Sigmoid colon (tissue), 7 donors: ENCODE measurements around the gene ADD2. TPM values are rescaled to one million over a fixed set of nuclear protein-coding genes. Genes with fewer than 3 reads are reported as not detected.

Experiments used
- DNase-seq: peaks from one replicate; pipeline ENCODE4 v3.0.0-alpha.2; 2019
- H3K27ac ChIP-seq, 4 donors: fragments of 200-600 bp; sonication (generic); one replicate each; pipeline ENCODE4 v1.5.1; 2016 to 2019; ENCODE audit warnings: mild to moderate bottlenecking in 1 of 4
- H3K27me3 ChIP-seq, 3 donors: fragments of 200-600 bp; sonication (generic); one replicate each; pipeline ENCODE4 v1.5.1; 2019; ENCODE audit warnings: mild to moderate bottlenecking in 1 of 3
- H3K36me3 ChIP-seq, 4 donors: fragments of 200-600 bp; sonication (generic); one replicate each; pipeline ENCODE4 v1.5.1; 2016 to 2019
- H3K4me1 ChIP-seq, 4 donors: fragments of 200-600 bp; sonication (generic); one replicate each; pipeline ENCODE4 v1.5.1; 2017 to 2019
- H3K4me3 ChIP-seq, 4 donors: fragments of 200-600 bp; sonication (generic); one replicate each; pipeline ENCODE4 v1.5.1; 2017 to 2019; ENCODE audit warnings: mild to moderate bottlenecking in 2 of 4, moderate library complexity in 1 of 4
- H3K9me3 ChIP-seq, 4 donors: fragments of 200-600 bp in 3 of 4; sonication (generic) in 3 of 4; one replicate each; pipeline versions ENCODE4 v1.5.1 to v1.6.1; 2013 to 2019
- EP300 ChIP-seq, 4 donors: sonication (generic); formaldehyde crosslinking; IDR thresholded peaks; one replicate each; pipeline ENCODE4 v1.6.1; 2017; ENCODE audit warnings: antibody characterized with exemption in 4 of 4
- POLR2A ChIP-seq, 2 donors: fragments of 450-650 bp; IDR thresholded peaks; one replicate each; pipeline ENCODE4 v1.6.1; 2016; ENCODE audit warnings: antibody characterized with exemption in 2 of 2, mild to moderate bottlenecking in 2 of 2, moderate library complexity in 2 of 2
- POLR2AphosphoS5 ChIP-seq, 4 donors: sonication (generic); formaldehyde crosslinking; IDR thresholded peaks; one replicate each; pipeline ENCODE4 v1.6.1; 2017; ENCODE audit warnings: antibody characterized with exemption in 4 of 4
- WGBS, 2 donors: extraction: QIAGEN DNeasy Blood & Tissue Kit; methylation state at CpG; one replicate each; pipeline ENCODE4 v1.1.7; 2013; 5-methylcytosine and 5-hydroxymethylcytosine counted together
- intact Hi-C: fragments of 100-400 bp; cut with DNase I; formaldehyde crosslinking; loops from one replicate; pipeline ENCODE4 v1.15.1; 2023
- polyA plus RNA-seq, 3 donors: library from polyadenylated mRNA; stranded (reverse); fragments of 200-250 nt; gene quantifications; one replicate each; pipeline ENCODE4 v1.2.3, GENCODE V29; 2013
- total RNA-seq, 4 donors: library from RNA; depleted of rRNA; stranded (reverse); fragments of >200 nt; gene quantifications; one replicate each; pipeline ENCODE4 v1.1.0, GENCODE V29; 2016
- TF ChIP-seq, protein P1 (sequence below), 4 experiments: fragments of 450-650 bp in 3 of 4; fragments of 200-600 bp in 1 of 4; IDR thresholded peaks; one replicate each; pipeline ENCODE4 v1.5.1; 2016 to 2019; ENCODE audit warnings: antibody characterized with exemption in 4 of 4, mild to moderate bottlenecking in 3 of 4, moderate library complexity in 2 of 4
- donor health status: healthy with polysubstance abuse.
- donor health status: Bipolar disorder and iron deficiency.
- donor health status: healthy.

The ADD2 gene
- total and polyA plus RNA-seq, 7 donors = under 0.01 to 5.8 (median 3.2) TPM; not detected in 1

DNA sequence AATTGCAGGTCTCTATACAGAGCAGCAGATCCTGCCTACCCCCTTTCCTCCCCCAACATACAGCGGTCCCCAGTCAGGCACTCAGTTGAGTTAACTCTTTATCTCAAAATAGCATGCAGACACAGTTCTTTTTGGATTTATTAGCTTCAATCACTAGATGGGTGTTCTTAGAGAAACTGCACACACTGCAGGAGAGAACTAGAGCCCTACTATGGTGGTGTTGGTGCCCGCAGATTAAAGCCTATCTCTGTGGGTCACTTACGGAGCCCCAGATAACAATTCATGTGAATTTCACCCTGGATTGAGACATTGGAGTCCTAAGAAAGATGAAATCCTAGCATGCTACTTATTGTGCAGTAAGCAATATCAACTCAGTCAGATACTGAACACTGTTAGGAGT is 11.9 kb downstream of the ADD2 start:
- no peaks in the 10 kb centered on the region for H3K4me1 ChIP-seq
- H3K27me3 ChIP-seq = peaks cover 0 to 24% (median 0%) of the 10 kb centered on the region in 3 donors
- WGBS, 2 donors = 94 to 95% methylated on average over 3 of the region's 3 CpGs
- DNase-seq = no peak
- intact Hi-C loops = no loop called here
- H3K9me3 ChIP-seq = no peaks in the 10 kb centered on the region
- H3K27ac ChIP-seq = no peak overlapping the region
- TF ChIP-seq EP300 (IDR thresholded peaks at IDR 0.05) (no peak), POLR2AphosphoS5 (IDR thresholded peaks at IDR 0.05) (no peak), POLR2A (IDR thresholded peaks at IDR 0.05) (no peak)
- TF ChIP-seq, protein P1, sequence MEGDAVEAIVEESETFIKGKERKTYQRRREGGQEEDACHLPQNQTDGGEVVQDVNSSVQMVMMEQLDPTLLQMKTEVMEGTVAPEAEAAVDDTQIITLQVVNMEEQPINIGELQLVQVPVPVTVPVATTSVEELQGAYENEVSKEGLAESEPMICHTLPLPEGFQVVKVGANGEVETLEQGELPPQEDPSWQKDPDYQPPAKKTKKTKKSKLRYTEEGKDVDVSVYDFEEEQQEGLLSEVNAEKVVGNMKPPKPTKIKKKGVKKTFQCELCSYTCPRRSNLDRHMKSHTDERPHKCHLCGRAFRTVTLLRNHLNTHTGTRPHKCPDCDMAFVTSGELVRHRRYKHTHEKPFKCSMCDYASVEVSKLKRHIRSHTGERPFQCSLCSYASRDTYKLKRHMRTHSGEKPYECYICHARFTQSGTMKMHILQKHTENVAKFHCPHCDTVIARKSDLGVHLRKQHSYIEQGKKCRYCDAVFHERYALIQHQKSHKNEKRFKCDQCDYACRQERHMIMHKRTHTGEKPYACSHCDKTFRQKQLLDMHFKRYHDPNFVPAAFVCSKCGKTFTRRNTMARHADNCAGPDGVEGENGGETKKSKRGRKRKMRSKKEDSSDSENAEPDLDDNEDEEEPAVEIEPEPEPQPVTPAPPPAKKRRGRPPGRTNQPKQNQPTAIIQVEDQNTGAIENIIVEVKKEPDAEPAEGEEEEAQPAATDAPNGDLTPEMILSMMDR (IDR thresholded peaks at IDR 0.05) = no peak
- H3K4me3 ChIP-seq = no peak overlapping the region
- no peaks in the 10 kb centered on the region for H3K36me3 ChIP-seq

DNA sequence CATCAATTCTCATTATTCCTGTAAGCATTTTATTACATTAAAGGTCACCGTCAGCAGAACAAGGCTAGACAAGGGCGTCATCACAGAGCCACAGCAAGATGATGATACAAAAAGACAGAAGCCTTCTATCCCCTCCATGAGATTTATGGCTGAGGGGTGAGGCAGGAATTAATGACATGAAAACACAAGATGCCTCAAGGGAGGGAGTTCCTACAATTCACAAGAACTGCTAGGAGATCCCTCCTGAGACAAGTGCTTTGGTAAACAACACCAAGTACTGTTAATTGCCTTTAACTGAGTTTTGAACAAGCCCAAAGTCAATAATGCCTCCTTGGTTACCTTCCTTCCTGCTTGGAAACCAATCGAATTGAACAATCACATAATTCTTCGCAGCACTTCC is 14.1 kb downstream of the ADD2 start:
- no peak for DNase-seq
- intact Hi-C loops = no loop called here
- H3K27ac ChIP-seq = no peak overlapping the region
- H3K4me1 ChIP-seq = no peaks in the 10 kb centered on the region
- H3K36me3 ChIP-seq = no peaks in the 10 kb centered on the region
- H3K27me3 ChIP-seq = peaks cover 0 to 24% (median 0%) of the 10 kb centered on the region in 3 donors
- no peaks in the 10 kb centered on the region for H3K9me3 ChIP-seq
- no peak for TF ChIP-seq POLR2AphosphoS5 (IDR thresholded peaks at IDR 0.05)
- no peak for TF ChIP-seq EP300 (IDR thresholded peaks at IDR 0.05)
- TF ChIP-seq, protein P1 (IDR thresholded peaks at IDR 0.05) = no peak
- TF ChIP-seq POLR2A (IDR thresholded peaks at IDR 0.05) = no peak
- WGBS, 2 donors = 31 to 61% methylated on average over 4 of the region's 4 CpGs
- no peak overlapping the region for H3K4me3 ChIP-seq

DNA sequence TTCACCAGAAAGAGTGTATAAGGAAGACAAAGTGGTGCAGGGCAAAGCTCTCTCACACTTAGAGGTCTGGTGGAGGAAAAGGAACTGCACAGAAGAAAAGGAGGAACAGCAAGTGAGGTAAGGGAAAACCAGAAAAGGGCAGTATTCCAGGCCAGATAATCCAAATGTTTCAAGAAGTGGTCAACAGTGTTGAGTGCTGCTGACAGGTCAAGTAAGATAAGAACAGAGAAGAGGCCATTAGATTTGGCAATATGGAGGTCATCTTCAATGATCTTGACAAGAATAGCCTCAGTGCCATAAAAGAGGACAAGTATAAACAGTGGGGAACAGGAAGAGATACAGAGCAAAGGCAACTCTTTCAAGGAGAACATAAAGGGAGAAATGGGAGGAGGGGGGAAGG is 15.0 kb downstream of the ADD2 start:
- Histone ChIP-seq H3K36me3 (no peaks in the 10 kb centered on the region), H3K4me3 (no peak overlapping the region), H3K4me1 (no peaks in the 10 kb centered on the region), H3K27ac (no peak overlapping the region), H3K27me3 (peaks cover 0 to 24% (median 0%) of the 10 kb centered on the region in 3 donors), H3K9me3 (no peaks in the 10 kb centered on the region)
- DNase-seq = no peak
- no peak for TF ChIP-seq POLR2A (IDR thresholded peaks at IDR 0.05)
- no peak for TF ChIP-seq EP300 (IDR thresholded peaks at IDR 0.05)
- TF ChIP-seq, protein P1 (IDR thresholded peaks at IDR 0.05) = no peak
- no peak for TF ChIP-seq POLR2AphosphoS5 (IDR thresholded peaks at IDR 0.05)
- intact Hi-C loops = no loop called here

DNA sequence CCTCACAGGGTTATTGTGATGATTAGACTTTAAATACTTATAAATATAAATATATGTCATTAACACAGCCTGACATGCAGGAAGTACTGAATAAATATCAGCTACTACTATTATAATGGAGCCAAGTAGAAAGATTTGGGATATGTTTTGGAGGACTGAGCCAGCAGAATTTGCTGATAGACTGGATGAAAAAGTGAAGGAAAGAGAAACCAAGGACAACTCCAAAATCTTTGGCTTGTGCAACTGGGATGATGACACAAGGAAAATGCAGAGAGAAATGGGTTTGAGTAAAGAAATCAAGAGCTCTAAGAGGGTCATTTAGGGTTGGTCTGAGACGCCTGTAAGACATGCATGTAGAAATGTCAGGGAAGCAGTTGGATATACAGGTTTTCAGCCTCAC is 15.6 kb downstream of the ADD2 start:
- intact Hi-C loops = no loop called here
- peaks cover 0 to 21% (median 0%) of the 10 kb centered on the region in 3 donors for H3K27me3 ChIP-seq
- no peak for DNase-seq
- 71 to 81% methylated on average over 1 of the region's 1 CpG for WGBS, 2 donors
- H3K9me3 ChIP-seq = no peaks in the 10 kb centered on the region
- no peak for TF ChIP-seq POLR2A (IDR thresholded peaks at IDR 0.05)
- no peak for TF ChIP-seq EP300 (IDR thresholded peaks at IDR 0.05)
- no peak for TF ChIP-seq POLR2AphosphoS5 (IDR thresholded peaks at IDR 0.05)
- TF ChIP-seq, protein P1 (IDR thresholded peaks at IDR 0.05) = no peak
- no peaks in the 10 kb centered on the region for H3K36me3 ChIP-seq
- H3K4me1 ChIP-seq = no peaks in the 10 kb centered on the region
- no peak overlapping the region for H3K27ac ChIP-seq
- H3K4me3 ChIP-seq = no peak overlapping the region

DNA sequence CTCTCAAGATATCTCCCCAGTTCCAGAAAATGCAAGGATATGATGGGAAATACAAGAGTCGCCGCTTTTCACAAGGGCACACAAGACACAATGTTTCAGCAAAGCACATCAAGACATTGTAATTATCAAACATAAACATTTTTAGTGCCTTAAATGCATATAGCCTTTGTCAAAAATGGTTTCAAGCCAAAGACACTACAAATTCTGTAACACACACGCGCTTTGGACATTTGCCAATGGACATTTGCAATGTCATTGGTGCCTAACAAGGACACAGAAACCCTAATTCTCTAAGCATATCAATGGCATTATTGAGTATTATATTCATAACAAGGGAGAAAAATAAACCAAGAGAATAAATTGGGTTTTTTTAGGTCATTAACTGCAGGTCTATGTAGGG is 16.1 kb downstream of the ADD2 start:
- no peaks in the 10 kb centered on the region for H3K4me1 ChIP-seq
- TF ChIP-seq POLR2A (IDR thresholded peaks at IDR 0.05) (no peak), POLR2AphosphoS5 (IDR thresholded peaks at IDR 0.05) (no peak), EP300 (IDR thresholded peaks at IDR 0.05) (no peak)
- TF ChIP-seq, protein P1 (IDR thresholded peaks at IDR 0.05) = no peak
- H3K4me3 ChIP-seq = no peak overlapping the region
- H3K36me3 ChIP-seq = no peaks in the 10 kb centered on the region
- WGBS, 2 donors = 60 to 85% methylated on average over 4 of the region's 4 CpGs
- no peak overlapping the region for H3K27ac ChIP-seq
- H3K27me3 ChIP-seq = peaks cover 0 to 19% (median 0%) of the 10 kb centered on the region in 3 donors
- intact Hi-C loops = no loop called here
- no peaks in the 10 kb centered on the region for H3K9me3 ChIP-seq
- DNase-seq = no peak
